ENCODE data around the gene HMOX2. TPM values are rescaled to one million over a fixed set of nuclear protein-coding genes. Genes with fewer than 3 reads are reported as not detected.

Gene HMOX2
- total and polyA plus RNA-seq, 2 experiments from 2014 or later, result 68.8 to 108 TPM

GRCh38 chr16:4536391-4537106 lies 60.4 kb downstream of the HMOX2 start:
- DNase-seq (ENCODE audit: low spot score), result no peak
- no peaks in the 10 kb centered on the region for H3K27me3 ChIP-seq
- H3K27ac ChIP-seq, result no peak overlapping the region
- no peak overlapping the region for H3K4me3 ChIP-seq
- TF ChIP-seq CTCF (IDR thresholded peaks at IDR 0.05; ENCODE audit: poor library complexity) (no peak), EZH2phosphoT487 (IDR thresholded peaks at IDR 0.05; ENCODE audit: low read depth, severe bottlenecking, unreplicated experiment) (no peak), EZH2 (IDR thresholded peaks at IDR 0.05; ENCODE audit: borderline replicate concordance) (no peak)
- H2AFZ ChIP-seq, result no peak overlapping the region
- peaks cover 8% of the 10 kb centered on the region for H3K4me1 ChIP-seq (ENCODE audit: insufficient read depth)
- H3K79me2 ChIP-seq, result peaks cover 61% of the 10 kb centered on the region
- 91% methylated on average over 15 of the region's 15 CpGs for WGBS (ENCODE audit: low lambda C conversion rate, missing lambda C conversion rate)
- peak overlapping the region; percentile 97 for H3K4me2 ChIP-seq
- H3K36me3 ChIP-seq (replicated peaks; ENCODE audit: insufficient read depth, low read depth), result no peaks in the 10 kb centered on the region
- H4K20me1 ChIP-seq (ENCODE audit: insufficient read depth, poor library complexity, severe bottlenecking), result peaks cover 24% of the 10 kb centered on the region
- no peaks in the 10 kb centered on the region for H3K9me3 ChIP-seq (ENCODE audit: low read depth)
- no peaks in the 10 kb centered on the region for H3K9me2 ChIP-seq (replicated peaks; ENCODE audit: insufficient read depth)

GRCh38 chr16:4537376-4538343 lies 61.5 kb downstream of the HMOX2 start:
- no peak for TF ChIP-seq EZH2phosphoT487 (IDR thresholded peaks at IDR 0.05; ENCODE audit: low read depth, severe bottlenecking, unreplicated experiment)
- no peak for TF ChIP-seq EZH2 (IDR thresholded peaks at IDR 0.05; ENCODE audit: borderline replicate concordance)
- TF ChIP-seq CTCF (IDR thresholded peaks at IDR 0.05; ENCODE audit: poor library complexity), result no peak
- Histone ChIP-seq H3K4me3 (peak overlapping the region; percentile 94), H3K4me1 (ENCODE audit: insufficient read depth) (peaks cover 8% of the 10 kb centered on the region), H2AFZ (peak overlapping the region; percentile 56), H3K4me2 (peak overlapping the region; percentile 97), H4K20me1 (ENCODE audit: insufficient read depth, poor library complexity, severe bottlenecking) (peaks cover 24% of the 10 kb centered on the region), H3K27ac (peak overlapping the region; percentile 94), H3K9me2 (replicated peaks; ENCODE audit: insufficient read depth) (no peaks in the 10 kb centered on the region), H3K36me3 (replicated peaks; ENCODE audit: insufficient read depth, low read depth) (no peaks in the 10 kb centered on the region), H3K79me2 (peaks cover 52% of the 10 kb centered on the region), H3K9me3 (ENCODE audit: low read depth) (no peaks in the 10 kb centered on the region), H3K27me3 (no peaks in the 10 kb centered on the region)
- no peak for DNase-seq (ENCODE audit: low spot score)
- WGBS (ENCODE audit: low lambda C conversion rate, missing lambda C conversion rate), result 14% methylated on average over 62 of the region's 75 CpGs

- H3K79me2 ChIP-seq, result peaks cover 44% of the 10 kb centered on the region
- peak within 1 kb of the TSS; percentile 97 for H3K4me2 ChIP-seq
- 10% methylated on average over 33 of the region's 67 CpGs for WGBS (ENCODE audit: low lambda C conversion rate, missing lambda C conversion rate)
- TF ChIP-seq EZH2 (IDR thresholded peaks at IDR 0.05; ENCODE audit: borderline replicate concordance) (no peak), EZH2phosphoT487 (IDR thresholded peaks at IDR 0.05; ENCODE audit: low read depth, severe bottlenecking, unreplicated experiment) (no peak), CTCF (IDR thresholded peaks at IDR 0.05; ENCODE audit: poor library complexity) (no peak)
- H3K36me3 ChIP-seq (replicated peaks; ENCODE audit: insufficient read depth, low read depth), result no peaks in the 10 kb centered on the region
- H3K9me3 ChIP-seq (ENCODE audit: low read depth), result no peaks in the 10 kb centered on the region
- DNase-seq (ENCODE audit: low spot score), result peak; percentile 97
- H3K9me2 ChIP-seq (replicated peaks; ENCODE audit: insufficient read depth), result no peaks in the 10 kb centered on the region
- peaks cover 24% of the 10 kb centered on the region for H4K20me1 ChIP-seq (ENCODE audit: insufficient read depth, poor library complexity, severe bottlenecking)
- H3K27ac ChIP-seq, result peak within 1 kb of the TSS; percentile 94
- H3K27me3 ChIP-seq, result no peaks in the 10 kb centered on the region
- peak within 1 kb of the TSS; percentile 56 for H2AFZ ChIP-seq
- peak within 1 kb of the TSS; percentile 94 for H3K4me3 ChIP-seq
- H3K4me1 ChIP-seq (ENCODE audit: insufficient read depth), result peaks cover 8% of the 10 kb centered on the region
Observed at GRCh38 chr16:4538350-4539235, 62.4 kb downstream of the HMOX2 start, which contains the start of gene CDIP1. Gene CDIP1 (minus strand): TSS chr16:4538773. CDS start chr16:4514130, 24,643 bp downstream.
